GM12878 (cell line): ENCODE results near the gene ICA1. TPM values are rescaled to one million over a fixed set of nuclear protein-coding genes. Genes with fewer than 3 reads are reported as not detected.

ENCODE experiments used
- ATAC-seq: fragments of 200-7000 bp; cut with Tn5 transposase; 3 replicates; pipeline ENCODE4 v1.9.1; 2020; ENCODE audit warnings: mild to moderate bottlenecking, moderate library complexity
- BruUV-seq: library from RNA; stranded (reverse); fragments of 400-500 nt; replicated peaks from 2 replicates; lab custom pipeline; 2021; lab: Mats Ljungman, UMichigan
- CTCF ChIA-PET: fragments of 300-600 bp; sonication (Branson Sonifier 250); formaldehyde crosslinking; extraction: SDS; loops from one replicate; lab custom pipeline; 2021; ENCODE audit warnings: inconsistent platforms; lab: Yijun Ruan, JAX
- POLR2A ChIA-PET: fragments of 350-600 bp; formaldehyde crosslinking; extraction: SDS; loops from one replicate; lab custom pipeline; 2021; ENCODE audit warnings: inconsistent platforms; lab: Charles Lee
- RAD21 ChIA-PET: fragments of 300-600 bp; sonication (Branson Sonifier 250); formaldehyde crosslinking; loops from one replicate; lab custom pipeline; 2023; ENCODE audit warnings: antibody characterized with exemption; ENCODE audit not compliant: unreplicated experiment; lab: Charles Lee
- SMC1A ChIA-PET: fragments of 300-600 bp; sonication (Branson Sonifier 250); formaldehyde crosslinking; loops from one replicate; lab custom pipeline; 2023; ENCODE audit not compliant: unreplicated experiment, uncharacterized antibody; lab: Charles Lee
- DNase-seq: peaks from one replicate; pipeline ENCODE4 v3.0.0-alpha.2; 2011; ENCODE audit warnings: low read depth, low spot score
- FAIRE-seq: peaks from 3 replicates; lab custom pipeline; 2011; peaks lifted over from hg19 to GRCh38; lab: Jason Lieb, UNC
- H2AFZ ChIP-seq: 2 replicates; pipeline ENCODE4 v1.6.0; 2011; ENCODE audit warnings: low read depth, low read length, control low read depth; ENCODE audit not compliant: control insufficient read depth
- H3K27ac ChIP-seq: 2 replicates; pipeline ENCODE4 v1.5.1; 2011; ENCODE audit warnings: control low read depth; ENCODE audit not compliant: control insufficient read depth, insufficient read depth
- H3K27me3 ChIP-seq, 2 experiments: replicated peaks in 1 of 2; 2 replicates each; pipeline versions ENCODE4 v1.6.0 to v1.6.1; 2011; ENCODE audit warnings: low read length in 1 of 2; ENCODE audit not compliant: control insufficient read depth in 2 of 2, insufficient read depth in 2 of 2
- H3K36me3 ChIP-seq, 2 experiments: 2 replicates each; pipeline ENCODE4 v1.5.1; 2011; ENCODE audit warnings: low read length in 1 of 2; ENCODE audit not compliant: control insufficient read depth in 2 of 2, insufficient read depth in 2 of 2
- H3K4me1 ChIP-seq: 2 replicates; pipeline ENCODE4 v1.6.1; 2011; ENCODE audit warnings: mild to moderate bottlenecking, low read length, moderate library complexity, mixed read lengths; ENCODE audit not compliant: control insufficient read depth, insufficient read depth
- H3K4me2 ChIP-seq: 2 replicates; pipeline ENCODE4 v1.6.0; 2011; ENCODE audit warnings: control low read depth; ENCODE audit not compliant: control insufficient read depth, insufficient read depth
- H3K4me3 ChIP-seq: fragments of 200-600 bp; sonication (generic); 2 replicates; pipeline ENCODE4 v1.5.1; 2016
- H3K79me2 ChIP-seq: 2 replicates; pipeline ENCODE4 v1.6.0; 2011; ENCODE audit warnings: low read length; ENCODE audit not compliant: control insufficient read depth, insufficient read depth
- H3K9ac ChIP-seq: 2 replicates; pipeline ENCODE4 v1.8.0; 2011; ENCODE audit warnings: low read length, control low read depth, mixed read lengths; ENCODE audit not compliant: control insufficient read depth, insufficient read depth
- H3K9me3 ChIP-seq: replicated peaks from 3 replicates; pipeline ENCODE4 v1.5.1; 2011; ENCODE audit warnings: mild to moderate bottlenecking, low read length; ENCODE audit not compliant: control insufficient read depth, insufficient read depth
- H4K20me1 ChIP-seq: 2 replicates; pipeline ENCODE4 v1.6.0; 2011; ENCODE audit not compliant: control insufficient read depth, insufficient read depth
- CEBPZ ChIP-seq: fragments of 150-350 bp; IDR thresholded peaks from 2 replicates; pipeline ENCODE4 v1.6.1; 2016; ENCODE audit warnings: low read depth, low read length
- RAD51 ChIP-seq: fragments of 450-650 bp; IDR thresholded peaks from 2 replicates; pipeline ENCODE4 v1.6.1; 2016; ENCODE audit warnings: moderate library complexity, mild to moderate bottlenecking, inconsistent platforms
- WGBS: methylation state at CpG from one replicate; pipeline ENCODE4 v1.1.6; 2016; ENCODE audit warnings: low lambda C conversion rate; ENCODE audit not compliant: insufficient replicate concordance, insufficient coverage; ENCODE audit errors: missing lambda C conversion rate; 5-methylcytosine and 5-hydroxymethylcytosine counted together
- in situ Hi-C: fragments of 300-500 bp; cut with MboI; formaldehyde crosslinking; loops from 9 replicates; pipeline ENCODE4 v1.14.3; 2018; ENCODE audit warnings: mixed read lengths
- intact Hi-C: fragments of 100-400 bp; cut with micrococcal nuclease; formaldehyde crosslinking; loops from one replicate; pipeline ENCODE4 v1.14.2; 2022; ENCODE audit not compliant: unreplicated experiment
- polyA plus RNA-seq, 11 experiments: library from polyadenylated mRNA; depleted of rRNA in 4 of 11; unstranded in 6 of 11; stranded (reverse) in 5 of 11; fragments of >200 nt; fragmentation: Nextera tagmentation in 4 of 11; fragmentation: Illumina TruSeq in 1 of 11; extraction: Ambion mirVana in 4 of 11; extraction: Trizol in 1 of 11; gene quantifications; 1 replicate in 1 of 11; 2 replicates in 10 of 11; pipeline versions ENCODE4 v1.2.1 to v1.2.3, GENCODE V29; 2011 to 2016; ENCODE audit warnings: inconsistent platforms in 2 of 11, missing spikeins in 2 of 11, low read depth in 1 of 11
- total RNA-seq, 4 experiments: library from RNA; depleted of rRNA in 3 of 4; stranded (reverse); fragments of >200 nt in 3 of 4; fragmentation: Illumina TruSeq in 1 of 4; extraction: Trizol in 1 of 4; gene quantifications; 2 replicates each; pipeline versions ENCODE4 v1.2.1 to v1.2.3, GENCODE V29; 2013 to 2021

ICA1 gene
- total and polyA plus RNA-seq, 10 of the 15 experiments (the other 5 are each of a cell fraction or from before 2014, with no cell fraction given): 1.3 to 35.1 (median 3.3) TPM

GRCh38 chr7:8168336-8168735 lies 93.6 kb downstream of the ICA1 start:
- DNase-seq: no peak
- Histone ChIP-seq H3K79me2 (no peaks in the 10 kb centered on the region), H3K4me2 (no peak overlapping the region), H3K27ac (no peak overlapping the region), H3K36me3 (no peaks in the 10 kb centered on the region), H3K9me3 (no peaks in the 10 kb centered on the region)
- SMC1A ChIA-PET: interaction anchor here (0.8 to 3.6 kb wide), 7 partner anchors 9 to 48 kb away, joined by 3 to 14 read pairs (median 3); no protein-coding TSS in a partner anchor
- 44% methylated on average over 3 of the region's 3 CpGs for WGBS
- RAD21 ChIA-PET: interaction anchor here (2.1 kb wide), 1 partner anchor 20 kb away, joined by 4 read pairs; no protein-coding TSS in a partner anchor
- in situ Hi-C loops: no loop called here
- CTCF ChIA-PET: interaction anchor here (0.9 to 1.2 kb wide), 2 partner anchors 13 to 24 kb away, joined by 3 to 4 read pairs; no protein-coding TSS in a partner anchor
- TF ChIP-seq RAD51: peak; percentile 44; the same call in 1 of the 2 replicates
- TF ChIP-seq CEBPZ: no peak
- TF ChIP-seq, all 136 proteins: peak for 1
- no peak overlapping the region for H3K9ac ChIP-seq
- no peak overlapping the region for H3K4me3 ChIP-seq
- POLR2A ChIA-PET: interaction anchor here (1.0 kb wide), 1 partner anchor 33 kb away, joined by 3 read pairs; no protein-coding TSS in a partner anchor
- intact Hi-C loops: no loop called here
- no peak for ATAC-seq
- H4K20me1 ChIP-seq: no peaks in the 10 kb centered on the region
- no peaks in the 10 kb centered on the region for H3K27me3 ChIP-seq
- FAIRE-seq: no peak
- H3K4me1 ChIP-seq: no peaks in the 10 kb centered on the region
- H2AFZ ChIP-seq: no peak overlapping the region
- BruUV-seq: no TSS peak
